ENCODE data around the gene CLVS2.

DNA sequence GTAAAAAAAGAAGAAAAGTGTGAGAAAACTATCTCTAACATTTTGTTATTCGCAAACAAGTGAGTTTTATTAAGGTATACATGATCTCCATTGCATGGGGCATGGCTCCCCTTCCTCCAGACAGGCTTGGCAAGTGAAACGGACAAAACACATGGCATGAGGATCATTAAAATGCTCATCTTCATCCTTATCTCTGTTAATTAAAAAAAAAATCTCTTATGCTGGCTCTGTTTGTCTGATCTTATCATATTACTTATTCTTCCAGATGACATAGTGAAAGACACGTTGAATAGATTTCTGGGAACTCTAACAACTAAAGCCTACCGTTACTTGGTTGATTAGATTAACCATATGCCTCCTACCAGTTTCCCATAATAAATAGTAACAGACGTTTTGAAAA lies 89.4 kb downstream of the CLVS2 start:
- TF ChIP-seq RXRA (IDR thresholded peaks at IDR 0.05) = no peak
- no peak for TF ChIP-seq YY1 (IDR thresholded peaks at IDR 0.05)

Data from liver (tissue), 2 donors.